ENCODE data around the gene KCNMA1. TPM values are rescaled to one million over a fixed set of nuclear protein-coding genes. Genes with fewer than 3 reads are reported as not detected.

Gene KCNMA1
- total and polyA plus RNA-seq, 9 of the 15 experiments (the other 6 are each of a cell fraction or from before 2014, with no cell fraction given): 0.01 to 0.95 (median 0.15) TPM; not detected in 4

GRCh38 chr10:77490534-77491314, 146.9 kb downstream of the KCNMA1 start (continued):
- TF ChIP-seq PATZ1 (CRISPR knock-in tag; IDR thresholded peaks at IDR 0.05; ENCODE audit: borderline replicate concordance): no peak
- no peak for TF ChIP-seq ZNF780A (CRISPR knock-in tag; IDR thresholded peaks at IDR 0.05)

DNA sequence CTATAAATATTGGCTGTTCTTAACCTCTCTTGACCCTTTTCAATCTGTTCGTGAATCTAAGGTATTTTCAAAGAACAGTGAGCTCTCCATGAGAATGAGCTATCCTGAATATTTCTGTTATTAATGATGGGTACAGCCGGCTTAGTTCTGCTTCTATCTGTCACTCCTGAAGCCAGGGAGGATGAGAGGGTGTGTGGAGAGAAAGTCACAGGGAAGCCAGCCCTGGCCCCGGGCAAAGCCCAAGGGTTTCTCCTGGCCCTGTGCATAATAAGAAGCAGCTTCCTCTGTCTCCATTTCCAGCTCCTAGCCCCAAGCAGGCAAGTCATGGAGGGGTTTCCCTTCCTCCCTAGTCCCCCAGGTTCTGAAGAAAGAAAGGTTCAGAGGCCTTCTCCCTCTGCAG, 151.1 kb downstream of the KCNMA1 start:
- no peak overlapping the region for H2AFZ ChIP-seq (ENCODE audit: low read depth, low read length)
- intact Hi-C loops (cut with micrococcal nuclease): no loop called here
- ATAC-seq: no peak
- H3K9me1 ChIP-seq (ENCODE audit: control insufficient read depth, insufficient read depth, low read length): no peaks in the 10 kb centered on the region
- no peak for DNase-seq (ENCODE audit: extremely low read depth in 1 of 4, low spot score in 3 of 4)
- FAIRE-seq: no peak
- BruUV-seq (replicated peaks): no TSS peak
- CTCF ChIA-PET (ENCODE audit: low intra/inter-chr PET ratio): no interaction called here
- H3K27me3 ChIP-seq (ENCODE audit: control insufficient read depth in 2 of 2, insufficient read depth in 2 of 2, low read length in 2 of 2): peaks cover 0 to 13% of the 10 kb centered on the region in 2 experiments; a peak in 1 of 5 replicates
- in situ Hi-C loops (cut with MboI): no loop called here
- no peaks in the 10 kb centered on the region for H3K79me2 ChIP-seq (ENCODE audit: control insufficient read depth, insufficient read depth, low read length)
- H3K27ac ChIP-seq (ENCODE audit: extremely low read depth, low read depth, low read length): no peak overlapping the region
- H4K20me1 ChIP-seq (replicated peaks; ENCODE audit: control insufficient read depth, insufficient read depth, low read length): peaks cover 5% of the 10 kb centered on the region; the same call in 1 of the 2 replicates
- no peak overlapping the region for H3K4me3 ChIP-seq
- no peak overlapping the region for H3K4me2 ChIP-seq (ENCODE audit: insufficient read depth, low read length)
- no peak overlapping the region for H3K9ac ChIP-seq (ENCODE audit: insufficient read depth in 1 of 2, low read depth in 2 of 2, low read length in 2 of 2)
- no peaks in the 10 kb centered on the region for H3K36me3 ChIP-seq (ENCODE audit: control insufficient read depth, insufficient read depth, low read length)
- H3K9me3 ChIP-seq (replicated peaks; ENCODE audit: control insufficient read depth, insufficient read depth, low read depth, low read length): no peaks in the 10 kb centered on the region
- 0% methylated on average over 3 of the region's 3 CpGs for WGBS (ENCODE audit: insufficient coverage, low coverage, missing lambda C conversion rate)
- POLR2A ChIA-PET: interaction anchor here (0.8 kb wide), 1 partner anchor 41 kb away, joined by 4 read pairs; no protein-coding TSS in a partner anchor
- no peaks in the 10 kb centered on the region for H3K4me1 ChIP-seq (replicated peaks in 1 of 2; ENCODE audit: control insufficient read depth in 2 of 2, insufficient read depth in 2 of 2, low read length in 2 of 2)
- TF ChIP-seq ZNF124 (CRISPR knock-in tag; IDR thresholded peaks at IDR 0.05): no peak
- no peak for TF ChIP-seq FOXJ2 (tag; IDR thresholded peaks at IDR 0.05)
- no peak for TF ChIP-seq E2F1 (CRISPR knock-in tag; IDR thresholded peaks at IDR 0.05)
- TF ChIP-seq, protein P1, sequence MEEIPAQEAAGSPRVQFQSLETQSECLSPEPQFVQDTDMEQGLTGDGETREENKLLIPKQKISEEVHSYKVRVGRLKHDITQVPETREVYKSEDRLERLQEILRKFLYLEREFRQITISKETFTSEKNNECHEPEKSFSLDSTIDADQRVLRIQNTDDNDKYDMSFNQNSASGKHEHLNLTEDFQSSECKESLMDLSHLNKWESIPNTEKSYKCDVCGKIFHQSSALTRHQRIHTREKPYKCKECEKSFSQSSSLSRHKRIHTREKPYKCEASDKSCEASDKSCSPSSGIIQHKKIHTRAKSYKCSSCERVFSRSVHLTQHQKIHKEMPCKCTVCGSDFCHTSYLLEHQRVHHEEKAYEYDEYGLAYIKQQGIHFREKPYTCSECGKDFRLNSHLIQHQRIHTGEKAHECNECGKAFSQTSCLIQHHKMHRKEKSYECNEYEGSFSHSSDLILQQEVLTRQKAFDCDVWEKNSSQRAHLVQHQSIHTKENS (CRISPR knock-in tag; IDR thresholded peaks at IDR 0.05): no peak
- TF ChIP-seq, protein P2, sequence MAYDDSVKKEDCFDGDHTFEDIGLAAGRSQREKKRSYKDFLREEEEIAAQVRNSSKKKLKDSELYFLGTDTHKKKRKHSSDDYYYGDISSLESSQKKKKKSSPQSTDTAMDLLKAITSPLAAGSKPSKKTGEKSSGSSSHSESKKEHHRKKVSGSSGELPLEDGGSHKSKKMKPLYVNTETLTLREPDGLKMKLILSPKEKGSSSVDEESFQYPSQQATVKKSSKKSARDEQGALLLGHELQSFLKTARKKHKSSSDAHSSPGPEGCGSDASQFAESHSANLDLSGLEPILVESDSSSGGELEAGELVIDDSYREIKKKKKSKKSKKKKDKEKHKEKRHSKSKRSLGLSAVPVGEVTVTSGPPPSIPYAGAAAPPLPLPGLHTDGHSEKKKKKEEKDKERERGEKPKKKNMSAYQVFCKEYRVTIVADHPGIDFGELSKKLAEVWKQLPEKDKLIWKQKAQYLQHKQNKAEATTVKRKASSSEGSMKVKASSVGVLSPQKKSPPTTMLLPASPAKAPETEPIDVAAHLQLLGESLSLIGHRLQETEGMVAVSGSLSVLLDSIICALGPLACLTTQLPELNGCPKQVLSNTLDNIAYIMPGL (CRISPR knock-in tag; IDR thresholded peaks at IDR 0.05): no peak
- no peak for TF ChIP-seq CBX1 (IDR thresholded peaks at IDR 0.05; ENCODE audit: low read depth)
- no peak for TF ChIP-seq CHCHD3 (CRISPR knock-in tag; IDR thresholded peaks at IDR 0.05)
- TF ChIP-seq FOXA3 (CRISPR knock-in tag; conservative IDR thresholded peaks at IDR 0.05 in 1 of 2, IDR thresholded peaks at IDR 0.05 in 1 of 2): no peak
- TF ChIP-seq BCL6 (CRISPR knock-in tag; IDR thresholded peaks at IDR 0.05): no peak
